DMS114 treated with DMSO at 0.1 percent for 48 hours (cell line): ENCODE results near the gene SMURF2.
"Not testable (repeated sequence)": the region's sequence is repeated elsewhere in the genome, so short reads cannot be mapped to it uniquely, and the experiment has no call there.

Experiments
- DNase-seq: peaks from one replicate; lab custom pipeline; 2025; ENCODE audit not compliant: unreplicated experiment; lab: John Stamatoyannopoulos, UW

SMURF2 gene

DNA sequence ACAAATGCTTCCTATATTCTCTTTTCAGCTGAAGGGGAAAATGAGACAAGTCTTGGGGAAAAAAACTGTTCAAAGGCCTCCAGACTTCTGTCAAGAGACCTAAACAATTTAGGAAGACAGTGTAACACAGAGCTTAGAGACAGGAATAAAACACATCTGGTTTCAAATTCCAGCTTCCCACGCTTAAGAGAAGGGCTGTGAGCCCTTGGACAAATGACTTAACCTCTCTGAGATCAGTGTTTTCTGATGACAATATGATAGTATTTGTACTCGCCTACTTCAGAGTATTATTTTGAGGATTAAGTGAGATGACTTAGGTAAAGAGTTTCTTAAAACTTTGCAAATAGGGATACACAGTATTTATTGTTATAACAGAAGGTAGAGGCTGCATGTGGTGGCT lies 29.5 kb downstream of the SMURF2 start:
- DNase-seq = no peak

DNA sequence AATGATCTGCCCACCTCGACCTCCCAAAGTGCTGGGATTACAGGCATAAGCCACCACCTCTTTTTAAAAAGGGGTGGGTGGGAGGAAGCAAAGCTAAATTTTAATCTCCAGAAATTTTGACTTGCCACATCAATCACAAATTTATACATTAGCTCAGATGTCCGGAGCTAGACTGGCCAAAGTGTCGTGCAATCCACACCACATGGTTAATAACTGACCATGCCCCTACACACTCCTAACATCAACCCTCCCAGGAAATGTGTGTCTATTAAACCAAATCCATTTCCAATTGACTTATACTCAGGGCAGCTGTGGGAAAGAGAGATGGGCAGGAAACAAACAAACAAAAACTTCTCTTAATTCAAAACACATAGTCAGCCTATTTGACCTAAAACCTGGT lies 29.9 kb downstream of the SMURF2 start:
- DNase-seq = no peak

DNA sequence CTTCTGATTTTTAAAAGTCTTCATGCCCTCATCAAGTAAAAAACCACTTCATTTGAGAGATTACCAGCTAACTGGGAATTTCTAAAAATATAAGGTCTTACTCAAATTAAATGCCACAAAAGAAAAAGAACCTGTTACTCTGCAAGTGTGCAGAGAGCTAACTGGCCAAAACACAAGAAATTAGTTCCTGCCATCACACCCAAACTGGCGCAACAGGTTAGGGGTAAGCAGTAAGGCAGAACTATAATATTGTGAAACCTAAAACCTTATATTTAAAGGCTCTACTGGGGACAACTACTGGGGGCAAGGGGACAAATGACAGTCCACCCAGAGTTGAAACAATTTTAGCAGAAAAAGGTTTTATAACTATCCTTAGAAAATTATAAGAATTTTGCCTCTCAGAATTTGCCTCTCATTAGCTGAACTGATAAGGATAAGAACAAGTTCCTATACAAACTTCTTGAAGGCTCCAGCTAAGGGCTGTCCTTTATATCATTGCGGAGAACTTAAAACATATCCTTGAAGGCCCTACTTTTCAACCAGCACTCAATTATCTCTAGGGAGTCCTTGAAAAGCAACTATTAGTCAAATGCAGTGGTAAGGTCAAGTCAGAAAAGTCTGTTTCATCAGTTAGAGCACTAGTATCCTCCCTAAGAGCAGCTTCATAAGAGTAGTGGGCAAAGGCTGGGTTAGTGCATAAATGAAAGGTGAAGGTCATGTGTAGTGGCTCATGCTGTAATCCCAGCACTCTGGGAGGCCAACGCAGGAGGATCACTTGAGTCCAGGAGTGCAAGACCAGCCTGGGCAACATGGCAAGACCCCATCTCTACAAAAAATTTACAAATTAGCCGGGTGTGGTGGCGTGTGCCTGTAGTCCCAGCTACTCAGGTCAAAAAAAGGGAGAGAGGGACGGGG lies 31.5 kb downstream of the SMURF2 start:
- DNase-seq = no peak

DNA sequence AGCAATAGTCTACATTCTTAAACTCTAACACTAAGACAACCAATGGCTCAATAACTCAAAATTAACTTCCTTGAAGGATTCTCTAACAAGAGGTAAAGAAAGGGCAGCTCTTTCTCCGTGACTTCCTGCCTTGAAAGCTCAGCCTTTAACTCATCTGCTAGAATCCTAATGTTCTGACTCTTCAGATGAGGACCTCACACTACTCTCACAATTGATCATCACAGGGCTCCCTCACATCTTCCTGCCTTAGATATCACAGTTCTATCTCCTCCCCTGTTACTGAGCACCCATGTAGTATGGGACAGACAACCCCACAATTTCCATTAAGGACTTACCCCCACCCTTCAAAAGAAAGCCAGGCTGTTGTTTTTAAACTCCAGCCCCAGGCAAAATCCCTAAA lies 33.5 kb downstream of the SMURF2 start:
- no peak for DNase-seq

DNA sequence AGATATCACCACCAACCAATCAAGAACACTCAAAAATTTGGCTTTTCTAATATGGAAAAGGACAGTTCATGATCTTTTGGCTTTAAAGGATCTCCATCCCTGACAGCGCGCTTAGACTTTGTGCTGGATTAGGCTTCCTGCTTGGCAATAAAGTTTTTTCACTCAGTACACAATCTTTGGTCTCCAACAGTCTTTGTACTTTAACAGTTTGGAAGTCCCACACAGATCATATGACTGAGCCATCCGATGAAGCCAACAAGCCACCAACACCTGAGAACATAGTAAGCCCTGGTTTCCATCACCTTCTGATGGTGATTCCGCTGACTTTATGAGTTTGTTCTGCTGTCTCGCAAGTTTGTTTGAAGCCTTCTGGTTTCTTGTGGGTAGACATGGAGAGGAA lies 34.3 kb downstream of the SMURF2 start:
- DNase-seq = no peak

DNA sequence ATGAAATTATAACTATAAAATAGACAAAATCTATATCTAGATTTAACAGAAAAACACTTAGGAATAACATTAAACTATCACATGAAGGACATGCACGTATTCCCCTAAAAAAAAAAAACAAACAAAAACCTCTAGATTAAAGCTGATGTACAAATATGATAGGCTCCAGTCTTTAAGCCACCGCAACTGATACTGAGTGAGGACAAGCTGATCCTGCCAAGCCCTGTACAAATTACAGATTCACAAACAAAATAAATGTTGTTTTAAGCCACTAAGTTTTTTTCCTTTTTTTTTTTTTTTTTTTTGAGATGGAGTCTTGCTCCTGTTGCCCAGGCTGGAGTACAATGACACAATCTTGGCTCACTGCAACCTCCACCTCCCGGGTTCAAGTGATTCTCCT lies 35.3 kb downstream of the SMURF2 start:
- no peak for DNase-seq

DNA sequence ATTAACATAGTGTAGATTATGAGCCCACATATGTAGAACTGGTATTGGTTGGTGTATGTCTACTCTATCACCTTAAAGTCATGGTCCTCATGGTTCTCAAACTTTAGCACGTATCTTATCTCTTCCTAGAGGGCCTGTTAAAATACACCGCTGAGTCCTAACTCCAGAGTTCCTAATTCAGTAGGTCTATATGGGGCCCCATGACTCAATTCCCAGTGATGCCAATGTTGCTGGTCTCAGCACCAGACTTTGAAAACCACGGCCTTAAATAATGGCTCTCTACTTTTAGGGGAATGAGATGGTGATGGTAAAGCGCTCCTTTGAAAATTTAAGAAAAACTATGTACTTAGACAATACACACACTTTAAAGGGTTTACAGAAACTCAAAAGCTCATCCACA lies 36.6 kb downstream of the SMURF2 start:
- DNase-seq = no peak

DNA sequence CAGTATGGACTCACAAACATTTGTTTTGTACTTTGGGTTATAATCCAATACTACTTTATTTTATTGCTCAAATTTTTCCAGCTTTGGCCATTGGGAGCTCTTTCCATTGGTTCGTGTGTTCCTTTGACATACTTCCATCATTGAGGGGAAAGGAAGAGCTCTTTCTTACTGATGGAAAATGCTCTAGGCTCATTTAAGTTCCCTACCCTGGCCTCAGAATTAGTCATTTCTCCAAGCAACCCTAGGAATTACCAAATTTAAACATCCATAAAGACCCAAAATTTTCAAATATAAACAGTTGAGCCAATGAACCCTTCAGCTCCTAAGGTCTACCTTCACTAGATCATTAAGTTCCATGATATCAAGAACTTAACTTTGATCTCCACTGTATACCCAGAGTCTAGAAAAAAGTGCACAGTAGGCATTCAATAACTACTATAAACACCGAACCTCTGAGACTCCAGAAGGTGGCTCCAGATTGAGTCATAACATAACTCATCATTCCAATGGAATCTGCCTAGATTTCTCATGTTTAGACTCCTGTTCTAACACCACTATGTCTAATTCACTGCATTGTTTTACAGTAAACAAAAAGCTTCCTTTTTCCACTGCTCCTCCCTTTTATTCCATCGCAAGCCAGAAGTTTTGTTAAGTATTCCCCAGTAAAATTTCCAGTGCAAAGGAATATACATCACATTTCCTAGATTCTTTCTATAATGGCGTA lies 39.0 kb downstream of the SMURF2 start:
- no peak for DNase-seq

DNA sequence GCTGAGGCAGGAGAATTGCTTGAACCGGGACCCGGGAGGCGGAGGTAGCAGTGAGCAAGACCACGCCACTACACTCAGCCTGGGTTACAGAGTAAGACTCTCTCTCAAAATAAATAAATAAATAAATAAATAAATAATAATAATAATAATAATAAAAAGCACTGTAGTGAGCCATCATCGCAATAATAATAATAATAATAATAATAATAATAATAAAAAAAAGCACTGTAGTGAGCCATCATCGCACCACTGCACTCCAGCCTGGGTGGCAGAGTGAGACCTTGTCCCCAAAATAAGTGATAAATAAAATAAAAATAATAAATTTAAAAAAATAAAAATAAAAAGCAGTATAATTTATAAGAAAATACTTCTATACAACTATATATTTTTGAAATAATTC lies 40.3 kb downstream of the SMURF2 start:
- DNase-seq = no peak

DNA sequence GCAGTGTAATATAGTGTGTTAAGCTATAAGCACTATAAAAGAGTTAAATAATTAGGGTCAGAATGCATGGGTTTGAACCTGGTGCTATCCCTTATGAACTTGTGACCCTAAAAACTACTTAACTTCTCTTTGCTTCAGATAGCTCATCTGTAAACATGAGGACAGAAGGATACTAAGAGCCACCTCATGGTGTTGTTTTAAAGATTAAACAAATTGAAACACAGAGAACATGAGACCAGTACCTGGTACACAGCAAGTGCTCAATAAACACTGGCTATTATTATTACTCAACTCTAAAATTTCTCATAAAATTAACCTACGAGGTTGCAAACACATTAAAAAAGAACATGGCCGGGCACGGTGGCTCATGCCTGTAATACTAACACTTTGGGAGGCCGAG lies 43.3 kb downstream of the SMURF2 start:
- no peak for DNase-seq

DNA sequence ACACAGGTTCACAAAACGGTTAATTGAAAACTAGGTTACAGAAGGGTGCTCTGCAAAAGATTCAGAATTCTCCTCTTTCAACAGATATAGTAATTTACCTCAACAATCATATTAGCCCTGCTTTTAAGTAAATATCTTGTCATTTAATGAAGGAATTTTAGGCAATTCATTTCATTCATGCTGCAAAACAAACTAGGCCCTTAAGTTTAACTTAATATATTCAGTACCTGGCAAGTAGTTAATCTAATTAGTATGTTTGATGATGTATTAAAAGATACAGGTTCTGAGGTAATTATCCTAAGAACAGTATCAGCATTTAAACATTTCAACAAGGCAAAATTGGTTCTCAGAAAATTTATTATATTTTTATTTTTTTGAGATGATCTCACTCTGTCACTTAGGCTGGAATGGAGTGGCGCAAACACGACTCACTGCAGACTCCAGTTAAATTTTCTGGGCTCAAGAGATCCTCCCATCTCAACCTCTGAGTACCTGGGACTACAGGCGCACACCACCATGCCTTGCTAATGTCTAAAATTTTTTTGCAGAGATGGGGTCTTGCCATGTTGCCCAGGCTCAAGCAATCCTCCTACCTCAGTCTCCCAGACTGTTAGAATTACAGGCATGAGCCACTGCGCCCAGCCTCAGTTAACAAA lies 44.9 kb downstream of the SMURF2 start:
- DNase-seq = no peak

DNA sequence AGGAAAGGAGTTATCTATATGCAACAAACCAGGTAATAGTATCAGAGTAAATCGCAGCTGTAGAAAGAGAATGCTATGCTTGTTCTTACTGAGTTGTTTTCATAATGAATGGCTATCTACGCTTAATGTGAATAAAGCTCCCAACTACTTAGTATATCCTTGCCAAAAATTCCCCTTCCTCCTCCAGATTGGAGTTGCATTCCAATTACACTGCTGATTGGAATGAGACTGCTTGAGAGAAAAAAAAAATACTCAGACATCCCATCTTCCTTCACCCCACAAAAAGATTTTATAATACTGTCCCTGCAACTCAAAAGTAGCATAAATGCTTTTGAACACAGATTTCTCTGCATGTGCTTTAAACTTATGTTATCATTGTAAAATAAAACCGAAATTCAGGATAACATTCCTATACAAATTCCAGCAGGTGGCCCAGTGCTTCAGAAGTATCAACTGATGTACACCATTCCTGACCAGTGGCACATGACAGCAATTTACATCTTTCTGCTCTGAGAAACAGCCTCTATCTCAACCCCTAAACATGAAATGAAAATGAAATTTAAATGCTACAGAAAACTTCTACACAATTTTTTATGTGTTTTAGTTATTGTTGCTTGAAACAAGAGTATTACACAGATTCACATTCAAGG lies 47.0 kb downstream of the SMURF2 start:
- no peak for DNase-seq

DNA sequence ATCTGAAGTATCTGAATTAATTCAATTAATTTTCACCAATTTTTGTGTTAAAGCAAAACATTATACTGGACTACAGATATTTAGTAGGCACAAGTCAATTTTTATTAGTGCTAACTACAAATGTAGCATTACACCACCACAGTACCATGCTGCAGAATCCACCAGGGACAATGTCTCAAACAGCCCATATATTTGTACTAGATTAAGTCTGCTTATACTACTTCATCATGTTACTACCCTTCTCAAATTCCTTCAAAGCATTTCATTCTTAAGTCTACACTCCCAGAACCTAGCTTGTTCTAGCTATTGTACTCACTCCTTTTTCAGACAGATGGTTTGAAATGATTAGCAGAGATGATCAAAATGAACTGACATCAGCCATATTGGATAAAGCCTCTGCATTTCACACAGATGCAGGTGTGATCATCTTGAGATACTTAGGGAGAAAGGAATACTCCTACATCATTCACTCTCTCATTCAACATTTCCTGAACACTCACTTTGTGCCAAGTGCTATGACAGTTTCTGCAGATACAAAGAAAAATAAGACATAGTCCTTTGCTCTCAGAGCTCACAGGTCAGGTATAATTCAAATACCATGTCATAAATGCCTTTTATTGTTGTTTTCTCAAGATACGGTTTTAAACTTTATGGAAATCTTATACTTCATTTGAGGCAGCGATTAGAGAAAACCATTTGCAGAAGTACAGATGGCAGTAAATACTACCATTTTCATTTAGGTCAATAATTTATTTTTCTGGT lies 47.7 kb downstream of the SMURF2 start:
- DNase-seq = no peak

DNA sequence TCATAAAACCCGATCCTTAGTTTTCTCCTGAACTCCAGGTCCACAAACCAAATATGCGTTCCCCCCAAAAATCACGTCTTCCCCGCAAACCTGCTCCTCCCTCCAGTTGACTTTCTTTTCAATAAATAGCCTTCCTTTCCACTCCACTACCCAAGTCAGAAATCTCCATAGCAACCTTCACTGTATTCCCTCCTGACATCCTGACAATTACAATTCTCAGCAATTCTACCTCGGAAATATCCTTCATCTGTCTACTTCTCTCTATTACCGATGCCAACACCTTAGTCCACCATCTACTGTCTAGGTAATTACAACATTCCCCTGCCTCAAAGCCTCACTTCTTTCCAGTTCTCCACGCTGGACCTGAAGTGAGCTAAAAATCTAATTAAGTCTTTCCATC lies 50.7 kb downstream of the SMURF2 start:
- no peak for DNase-seq

DNA sequence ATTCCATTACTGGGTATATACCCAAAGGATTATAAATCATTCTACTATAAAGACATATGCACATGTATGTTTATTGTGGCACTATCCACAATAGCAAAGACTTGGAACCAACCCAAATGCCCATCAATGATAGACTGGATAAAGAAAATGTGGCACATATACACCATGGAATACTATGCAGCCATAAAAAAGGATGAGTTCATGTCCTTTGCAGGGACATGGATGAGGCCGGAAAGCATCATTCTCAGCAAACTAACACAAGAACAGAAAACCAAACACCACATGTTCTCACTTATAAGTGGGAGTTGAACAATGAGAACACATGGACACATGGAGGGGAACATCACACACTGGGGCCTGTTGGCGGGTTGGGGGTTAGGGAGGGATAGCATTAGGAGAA lies 51.9 kb downstream of the SMURF2 start:
- DNase-seq = not testable (repeated sequence)

DNA sequence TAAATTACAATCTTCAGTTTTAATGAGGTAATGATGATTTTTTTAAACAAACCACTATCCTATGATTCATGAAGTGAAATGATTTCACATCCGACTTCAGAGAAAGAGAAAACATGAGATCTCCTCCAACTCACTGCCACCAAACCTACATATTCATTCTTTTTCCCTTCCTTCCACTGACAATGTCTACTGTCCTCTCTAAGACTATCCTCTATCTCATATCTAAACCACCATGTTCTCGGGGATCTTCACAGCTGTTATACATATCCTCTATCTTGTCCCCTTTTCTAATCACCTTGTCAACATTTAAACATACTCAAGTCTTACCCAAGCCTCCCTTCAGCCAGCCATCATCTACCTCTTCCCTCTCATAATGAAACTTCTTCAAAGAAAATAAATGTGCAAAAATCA lies 53.5 kb downstream of the SMURF2 start:
- no peak for DNase-seq

DNA sequence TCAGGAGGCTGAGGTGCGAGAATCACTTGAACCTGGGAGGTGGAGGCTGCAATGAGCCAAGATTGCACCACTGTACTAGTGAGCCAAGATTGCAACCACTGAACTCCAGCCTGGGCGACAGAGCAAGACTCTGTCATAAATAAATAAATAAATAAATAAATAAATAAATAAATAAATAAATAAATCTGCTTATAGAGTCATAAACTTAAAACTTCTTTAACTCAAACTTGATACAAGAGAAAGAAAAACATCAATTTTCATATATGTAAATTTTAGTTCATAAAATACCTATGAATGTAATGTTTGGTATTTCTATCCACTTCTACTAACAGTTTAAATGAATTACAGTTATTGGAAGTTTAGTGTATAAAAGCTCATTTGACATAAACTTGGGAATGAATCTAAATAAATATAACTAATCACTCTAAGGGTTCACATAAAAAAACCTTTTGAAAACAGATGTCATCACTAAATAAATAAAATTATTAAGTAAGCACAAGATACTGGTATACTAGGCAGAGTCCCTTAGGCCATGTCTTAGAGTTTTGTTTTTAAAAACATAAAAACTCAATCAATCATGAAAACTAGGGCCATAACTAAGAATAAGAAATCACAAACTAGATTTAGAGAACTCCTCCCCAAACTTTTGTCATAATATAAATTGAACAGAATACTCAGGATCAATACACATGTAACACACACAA lies 54.1 kb downstream of the SMURF2 start:
- no peak for DNase-seq

DNA sequence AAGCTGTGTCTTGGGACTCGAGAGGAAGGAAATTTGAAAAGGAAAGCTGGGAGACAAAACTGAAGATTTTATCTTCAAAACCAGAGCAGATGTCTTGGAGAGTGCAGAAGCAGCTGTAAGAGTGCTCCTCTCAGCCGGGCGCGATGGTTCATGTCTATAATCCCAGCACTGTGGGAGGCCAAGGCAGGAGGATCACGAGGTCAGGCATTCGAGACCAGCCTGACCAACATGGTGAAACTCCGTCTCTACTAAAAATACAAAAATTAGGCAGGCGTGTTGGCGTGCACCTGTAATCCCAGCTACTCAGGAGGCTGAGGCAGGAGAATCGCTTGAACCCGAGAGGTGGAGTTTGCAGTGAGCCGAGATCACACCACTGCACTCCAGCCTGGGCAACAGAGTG lies 57.6 kb downstream of the SMURF2 start:
- not testable (repeated sequence) for DNase-seq

DNA sequence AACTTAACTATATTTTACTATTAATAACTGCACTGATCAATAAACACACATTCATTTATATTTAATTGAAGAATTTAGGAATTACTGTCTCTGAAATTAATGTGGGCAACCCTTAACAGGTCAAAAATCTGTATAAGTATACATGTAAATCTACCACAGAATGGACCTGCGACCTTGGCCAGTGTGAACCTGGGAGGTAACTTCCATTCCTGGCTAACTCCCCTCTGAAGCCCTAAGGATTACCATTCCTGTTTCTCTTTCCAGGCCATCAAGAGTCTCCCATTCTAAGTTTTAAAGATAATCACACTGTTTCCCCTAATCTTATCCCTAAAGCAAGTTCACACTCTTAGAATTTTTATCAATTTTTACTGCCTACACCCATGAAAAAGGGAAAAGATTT lies 58.1 kb downstream of the SMURF2 start:
- no peak for DNase-seq

DNA sequence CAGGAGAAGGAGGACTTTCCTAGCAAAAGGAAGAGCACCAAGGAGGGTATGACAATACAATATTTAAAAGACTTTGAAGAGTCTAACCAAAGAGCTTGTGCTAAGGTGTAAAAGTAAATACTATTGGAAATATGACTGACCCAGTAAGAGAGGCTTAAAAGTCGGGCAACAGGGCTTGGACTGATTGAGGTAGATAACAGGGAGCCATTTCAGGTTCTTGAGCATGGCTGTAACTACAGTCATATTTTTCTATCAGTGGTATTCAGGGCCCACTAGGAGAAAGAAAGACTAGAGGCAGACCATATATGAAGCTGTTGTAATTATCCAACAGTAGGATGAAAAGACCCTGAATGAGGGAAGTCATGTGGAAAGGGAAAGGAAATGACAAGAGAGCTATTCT lies 62.3 kb downstream of the SMURF2 start:
- no peak for DNase-seq
